Measurements from ENCODE around the gene ZSCAN16.

The ZSCAN16 gene

GRCh38 chr6:28134716-28135115, 10.3 kb downstream of the ZSCAN16 start:
- no peak for DNase-seq

GRCh38 chr6:28135393-28135792, 11.0 kb downstream of the ZSCAN16 start:
- no peak for DNase-seq

GRCh38 chr6:28136585-28137504, 12.4 kb downstream of the ZSCAN16 start:
- peak; percentile 78 for DNase-seq

- no peak for DNase-seq
Observed at GRCh38 chr6:28137505-28137981, 13.1 kb downstream of the ZSCAN16 start.

GRCh38 chr6:28139860-28140543, 15.6 kb downstream of the ZSCAN16 start:
- no peak for DNase-seq

GRCh38 chr6:28140616-28141015, 16.2 kb downstream of the ZSCAN16 start:
- no peak for DNase-seq

- peak; percentile 83 for DNase-seq
Observed at GRCh38 chr6:28141500-28142329, 17.3 kb downstream of the ZSCAN16 start, which contains the start of gene ZKSCAN8. Gene ZKSCAN8, plus strand, starts transcription at chr6:28141883. Its CDS starts 6,525 bp downstream, at chr6:28148408.

- no peak for DNase-seq
Observed at GRCh38 chr6:28142446-28142845, 18.0 kb downstream of the ZSCAN16 start.

GRCh38 chr6:28145231-28145630, 20.8 kb downstream of the ZSCAN16 start:
- no peak for DNase-seq

- DNase-seq = no peak
Observed at GRCh38 chr6:28152531-28152930, 28.1 kb downstream of the ZSCAN16 start.

GRCh38 chr6:28153546-28153945, 29.1 kb downstream of the ZSCAN16 start:
- no peak for DNase-seq

GRCh38 chr6:28154357-28154756, 29.9 kb downstream of the ZSCAN16 start:
- no peak for DNase-seq

- DNase-seq = no peak
Observed at GRCh38 chr6:28158318-28158717, 33.9 kb downstream of the ZSCAN16 start.

- DNase-seq = no peak
Observed at GRCh38 chr6:28159029-28159607, 34.7 kb downstream of the ZSCAN16 start.

- no peak for DNase-seq
Observed at GRCh38 chr6:28160233-28160632, 35.8 kb downstream of the ZSCAN16 start.

- peak; percentile 39 for DNase-seq
Observed at GRCh38 chr6:28161410-28162079, 37.1 kb downstream of the ZSCAN16 start.

- DNase-seq = no peak
Observed at GRCh38 chr6:28165563-28165962, 41.2 kb downstream of the ZSCAN16 start.

GRCh38 chr6:28167068-28167467, 42.7 kb downstream of the ZSCAN16 start:
- no peak for DNase-seq

GRCh38 chr6:28167926-28168325, 43.5 kb downstream of the ZSCAN16 start:
- DNase-seq = no peak

GRCh38 chr6:28171271-28171670, 46.9 kb downstream of the ZSCAN16 start:
- DNase-seq = no peak

GRCh38 chr6:28172006-28172405, 47.6 kb downstream of the ZSCAN16 start:
- DNase-seq = no peak

- DNase-seq = no peak
Observed at GRCh38 chr6:28176373-28176772, 52.0 kb downstream of the ZSCAN16 start.

Data from DMS153 (cell line).